D721Med (cell line): ENCODE results near the gene EPHA2.

Experiments
- DNase-seq: peaks from one replicate; pipeline ENCODE4 v3.0.0; 2011; ENCODE audit warnings: low spot score; ENCODE audit not compliant: insufficient read length
- FAIRE-seq: peaks from 2 replicates; lab custom pipeline; 2011; peaks lifted over from hg19 to GRCh38; lab: Jason Lieb, UNC
- TF ChIP-seq, protein P1 (sequence below): IDR thresholded peaks from 2 replicates; pipeline ENCODE4 v1.5.1; 2012; ENCODE audit warnings: mild to moderate bottlenecking, control low read depth; ENCODE audit not compliant: insufficient read depth; ENCODE audit errors: missing control alignments

The EPHA2 gene

DNA sequence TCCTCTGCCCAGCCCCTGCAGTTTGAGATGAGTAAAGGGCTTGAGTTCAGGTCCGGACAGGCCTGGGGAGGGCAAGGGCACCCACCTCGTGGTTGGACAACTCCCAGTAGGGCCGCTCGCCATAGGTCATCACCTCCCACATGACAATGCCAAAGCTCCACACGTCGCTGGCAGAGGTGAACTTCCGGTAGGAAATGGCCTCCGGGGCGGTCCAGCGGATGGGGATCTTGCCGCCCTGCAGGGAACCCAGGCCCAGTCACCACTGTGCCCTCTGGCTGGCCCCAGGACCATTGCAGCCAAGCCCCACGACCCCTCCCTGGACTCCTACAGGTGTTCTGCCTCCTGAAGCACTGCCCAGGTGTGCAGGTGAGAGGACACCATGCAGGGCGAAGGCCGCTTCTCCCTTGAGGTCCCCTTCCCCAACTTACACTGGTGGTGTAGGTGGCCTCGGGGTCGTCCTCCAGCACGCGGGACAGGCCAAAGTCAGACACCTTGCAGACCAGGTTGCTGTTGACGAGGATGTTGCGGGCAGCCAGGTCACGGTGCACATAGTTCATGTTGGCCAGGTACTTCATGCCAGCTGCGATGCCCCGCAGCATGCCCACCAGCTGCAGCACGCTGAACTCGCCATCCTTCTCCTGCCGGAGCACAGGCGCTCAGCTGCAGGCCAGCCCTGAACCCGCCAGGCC lies 24.1 kb downstream of the EPHA2 start:
- no peak for FAIRE-seq
- DNase-seq, result no peak
- TF ChIP-seq, protein P1, sequence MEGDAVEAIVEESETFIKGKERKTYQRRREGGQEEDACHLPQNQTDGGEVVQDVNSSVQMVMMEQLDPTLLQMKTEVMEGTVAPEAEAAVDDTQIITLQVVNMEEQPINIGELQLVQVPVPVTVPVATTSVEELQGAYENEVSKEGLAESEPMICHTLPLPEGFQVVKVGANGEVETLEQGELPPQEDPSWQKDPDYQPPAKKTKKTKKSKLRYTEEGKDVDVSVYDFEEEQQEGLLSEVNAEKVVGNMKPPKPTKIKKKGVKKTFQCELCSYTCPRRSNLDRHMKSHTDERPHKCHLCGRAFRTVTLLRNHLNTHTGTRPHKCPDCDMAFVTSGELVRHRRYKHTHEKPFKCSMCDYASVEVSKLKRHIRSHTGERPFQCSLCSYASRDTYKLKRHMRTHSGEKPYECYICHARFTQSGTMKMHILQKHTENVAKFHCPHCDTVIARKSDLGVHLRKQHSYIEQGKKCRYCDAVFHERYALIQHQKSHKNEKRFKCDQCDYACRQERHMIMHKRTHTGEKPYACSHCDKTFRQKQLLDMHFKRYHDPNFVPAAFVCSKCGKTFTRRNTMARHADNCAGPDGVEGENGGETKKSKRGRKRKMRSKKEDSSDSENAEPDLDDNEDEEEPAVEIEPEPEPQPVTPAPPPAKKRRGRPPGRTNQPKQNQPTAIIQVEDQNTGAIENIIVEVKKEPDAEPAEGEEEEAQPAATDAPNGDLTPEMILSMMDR, result no peak

DNA sequence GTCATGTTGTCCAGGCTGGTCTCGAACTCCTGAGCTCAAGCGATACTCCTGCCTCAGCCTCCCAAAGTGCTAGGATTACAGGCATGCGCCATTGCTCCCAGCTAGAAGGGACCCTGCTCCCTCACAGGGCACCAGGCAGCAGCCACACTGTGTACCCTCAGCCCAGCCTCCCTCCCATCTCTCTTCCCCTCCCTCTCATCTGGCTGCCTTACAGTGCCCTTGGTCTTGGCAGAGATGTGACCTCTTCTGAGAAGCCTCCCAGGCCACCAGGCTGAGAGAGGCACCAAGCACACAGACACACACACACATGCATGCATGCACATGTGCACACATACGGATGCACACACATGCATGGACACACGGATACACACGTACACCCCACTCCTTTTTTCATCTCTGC lies 25.0 kb downstream of the EPHA2 start:
- no peak for DNase-seq
- FAIRE-seq, result no peak
- TF ChIP-seq, protein P1, result no peak

DNA sequence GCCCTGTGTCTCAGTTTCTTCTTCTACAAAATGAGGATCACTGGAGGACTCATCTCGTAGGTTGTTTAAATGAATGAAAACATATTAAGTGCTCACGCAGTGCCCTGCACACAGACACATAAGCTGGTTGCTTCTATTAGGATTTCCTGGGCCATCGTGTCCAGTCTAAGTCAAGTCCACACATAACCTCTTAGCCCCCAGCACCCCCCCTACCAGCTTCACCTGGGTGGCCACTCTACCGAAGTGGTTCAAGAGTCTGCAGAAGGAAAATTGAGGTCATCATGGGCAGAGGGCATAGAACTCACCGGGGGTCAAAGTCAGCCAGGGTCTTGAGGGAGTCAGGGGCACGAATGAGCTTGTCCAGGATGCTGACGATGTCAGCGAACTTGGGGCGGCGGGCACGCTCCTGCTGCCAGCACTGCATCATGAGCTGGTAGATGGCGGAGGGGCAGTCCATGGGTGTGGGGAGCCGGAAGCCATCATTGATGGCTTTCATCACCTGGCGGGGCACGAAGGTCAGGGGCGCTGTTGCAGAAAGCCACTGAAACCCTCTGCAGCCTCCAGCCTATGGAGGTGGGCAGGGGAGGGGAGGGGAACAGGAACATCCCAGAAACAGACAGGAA lies 25.8 kb downstream of the EPHA2 start:
- FAIRE-seq, result no peak
- DNase-seq, result no peak
- TF ChIP-seq, protein P1, result no peak

DNA sequence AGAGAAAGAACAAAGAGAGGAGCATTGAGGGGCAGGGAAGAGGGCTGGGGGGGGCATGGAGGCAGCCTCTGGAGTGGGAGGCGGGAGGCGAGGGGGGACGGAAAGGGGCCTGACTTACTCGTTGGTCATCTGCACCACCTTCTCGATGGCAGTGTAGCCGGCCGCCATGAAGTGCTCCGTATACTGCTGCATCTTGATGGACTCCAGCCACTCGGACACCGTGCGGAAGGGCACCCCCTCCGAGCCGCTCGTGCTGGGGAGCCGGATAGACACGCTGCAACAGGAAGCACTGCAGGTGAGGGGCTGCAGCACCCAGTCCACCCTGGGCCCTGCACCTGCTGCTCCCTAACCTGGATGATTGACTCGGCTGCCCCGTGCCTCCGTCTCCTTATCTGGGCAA lies 26.6 kb downstream of the EPHA2 start:
- TF ChIP-seq, protein P1, result no peak
- no peak for FAIRE-seq
- DNase-seq, result no peak

DNA sequence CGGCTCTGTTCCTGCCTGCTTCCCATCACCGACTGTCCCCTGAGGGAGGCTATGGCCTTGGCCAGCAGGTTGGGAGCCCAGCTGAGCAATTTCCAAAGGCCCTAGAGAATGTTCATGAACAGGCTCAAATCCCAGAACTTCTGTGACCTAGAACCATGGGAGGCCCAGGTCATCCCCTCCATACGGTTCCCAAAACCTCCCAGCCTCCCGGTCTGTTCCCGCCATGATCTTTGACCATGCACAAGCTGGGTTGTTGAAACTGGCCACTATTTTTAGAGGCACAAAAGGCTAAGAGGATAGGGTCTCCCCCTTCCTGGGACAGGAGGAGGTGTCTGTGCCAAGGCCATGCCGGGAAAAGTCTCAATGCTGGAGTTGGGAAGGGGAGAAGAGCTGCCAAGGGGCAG lies 27.5 kb downstream of the EPHA2 start:
- TF ChIP-seq, protein P1, result no peak
- DNase-seq, result no peak
- no peak for FAIRE-seq

DNA sequence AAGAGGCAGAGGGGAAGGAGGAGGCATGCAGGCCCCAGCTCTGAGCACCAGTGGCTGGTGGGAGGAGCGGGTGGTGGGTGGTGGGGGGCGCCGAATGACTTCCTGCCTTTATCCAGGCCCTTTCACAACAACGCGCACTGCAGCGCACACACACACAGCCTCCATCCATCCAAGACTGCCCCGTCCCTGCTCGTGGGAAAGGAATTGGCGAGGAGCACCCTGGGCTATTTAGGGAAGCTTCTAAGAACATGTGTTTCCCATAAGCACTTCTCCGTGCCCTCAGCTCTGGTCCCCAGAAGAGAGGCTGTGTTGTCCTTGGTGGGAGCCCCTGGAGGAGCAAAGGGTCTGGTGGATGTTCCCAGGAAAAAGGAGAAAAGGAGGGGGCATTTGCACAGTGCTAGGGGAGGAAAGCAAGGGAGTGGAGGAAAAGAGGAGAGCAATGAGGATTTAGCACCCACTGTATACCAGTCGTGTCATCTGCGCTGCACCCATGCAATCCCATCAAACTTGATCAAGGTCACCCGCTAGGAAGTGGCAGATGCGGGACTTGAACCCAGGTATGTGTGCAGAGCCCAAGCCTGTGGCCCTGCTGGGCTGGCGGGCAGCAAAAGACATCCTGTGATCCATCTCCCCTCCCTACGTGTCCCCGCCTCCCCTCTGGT lies 28.1 kb downstream of the EPHA2 start:
- TF ChIP-seq, protein P1, result no peak
- DNase-seq, result no peak
- no peak for FAIRE-seq
